ENCODE measurements around the gene ERC2.

ERC2 gene

DNA sequence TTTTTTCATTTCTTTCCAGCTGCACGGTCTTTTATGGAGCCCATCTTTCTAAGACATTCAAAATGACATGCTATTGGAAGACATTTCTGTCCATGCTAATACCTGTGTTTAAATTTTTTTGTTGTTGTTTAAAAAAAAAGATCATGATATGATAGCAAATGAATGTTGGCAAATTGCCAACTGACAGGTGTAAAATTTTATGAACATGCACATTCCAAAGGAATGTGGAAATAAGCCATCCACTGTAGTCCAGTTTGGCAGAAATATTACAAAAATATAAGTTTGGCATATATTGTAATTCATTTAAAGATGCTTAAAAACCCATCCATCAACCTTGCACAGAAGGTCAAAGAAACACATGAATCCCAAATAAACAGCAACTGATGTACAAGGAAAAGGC, 905.6 kb downstream of the ERC2 start:
- DNase-seq: no peak
- intact Hi-C loops (cut with DNase I): no loop called here

DNA sequence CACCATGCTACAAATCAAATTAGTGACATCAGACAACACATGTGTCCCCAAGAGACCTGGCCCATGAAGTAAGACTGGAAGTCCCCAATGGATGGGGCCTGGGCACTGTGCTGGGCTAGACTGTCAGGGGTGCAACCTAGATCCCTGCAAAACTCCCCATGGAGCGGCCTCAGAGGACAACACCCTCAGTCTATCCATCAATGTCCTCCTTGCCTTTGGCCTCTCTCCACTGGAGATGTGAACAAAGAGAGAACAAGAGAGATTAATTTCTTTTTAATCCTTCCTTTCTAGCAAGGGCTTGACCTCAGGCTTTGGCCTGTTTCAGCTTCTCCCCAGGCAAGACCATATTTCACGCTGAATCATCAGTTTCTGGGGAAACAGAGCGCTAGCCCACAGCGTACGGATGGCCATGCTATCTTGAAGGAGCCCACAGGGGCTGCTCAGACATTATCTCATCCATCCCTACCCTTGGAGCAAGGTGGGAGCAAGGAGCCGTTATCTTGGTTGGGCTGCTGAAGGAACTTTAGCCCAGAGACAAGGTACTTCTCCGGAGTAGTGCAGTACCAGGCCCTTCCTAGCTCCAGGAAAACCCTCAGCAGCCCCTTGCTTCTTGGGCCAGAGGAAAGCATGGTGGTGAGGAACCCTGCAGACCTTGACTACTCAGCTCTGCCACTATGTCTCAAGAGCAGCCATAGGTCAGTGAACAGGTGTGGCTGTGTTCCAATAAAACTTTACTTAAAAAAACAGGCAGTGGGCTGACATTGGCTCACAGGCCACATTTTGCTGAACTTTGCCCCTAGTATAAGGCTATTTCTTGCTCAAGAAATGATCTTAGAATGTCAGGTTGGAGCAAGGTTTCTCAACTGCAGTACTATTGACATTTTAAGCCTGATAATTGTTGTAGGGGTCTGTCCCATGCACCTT, 908.5 kb downstream of the ERC2 start:
- intact Hi-C loops (cut with DNase I): no loop called here
- no peak for DNase-seq

DNA sequence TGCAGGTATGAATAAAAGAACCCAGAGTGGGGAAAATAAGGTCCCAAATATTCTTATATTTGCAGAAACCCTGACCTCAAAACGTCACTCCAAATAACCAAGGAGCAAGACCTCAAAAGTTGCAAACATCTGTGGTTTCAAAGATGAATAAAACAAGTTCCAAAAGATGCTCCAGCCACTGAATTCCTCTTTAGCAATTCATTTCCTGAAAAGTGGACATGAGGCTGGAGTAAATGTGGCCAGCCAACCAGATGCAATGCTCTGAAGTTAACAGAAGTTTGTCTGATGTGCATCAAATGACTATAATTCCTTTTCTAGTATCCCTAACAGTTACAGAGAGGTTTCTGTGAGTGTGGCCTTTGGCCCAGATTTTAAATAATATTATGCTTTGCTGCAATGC, 910.0 kb downstream of the ERC2 start:
- intact Hi-C loops (cut with DNase I): no loop called here
- no peak for DNase-seq

DNA sequence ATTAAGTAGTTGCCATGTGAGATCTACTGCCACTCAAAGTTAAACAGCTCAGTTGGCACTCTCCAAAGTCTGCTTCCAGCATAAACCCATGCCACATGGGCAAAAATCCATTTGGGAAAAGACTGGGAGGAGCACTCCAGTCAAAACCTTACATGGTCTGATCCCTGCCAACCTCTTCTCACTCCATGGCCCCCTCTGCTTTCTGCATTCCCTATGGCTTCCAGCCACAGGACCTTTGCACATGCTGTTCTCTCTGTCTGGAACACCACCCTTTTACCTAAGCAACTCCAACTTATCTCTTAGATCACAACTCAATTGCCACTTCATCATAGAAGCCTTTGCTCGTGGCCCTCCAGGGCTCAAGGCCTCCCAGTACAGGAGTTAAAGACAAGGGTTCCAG, 910.7 kb downstream of the ERC2 start:
- intact Hi-C loops (cut with DNase I): no loop called here

DNA sequence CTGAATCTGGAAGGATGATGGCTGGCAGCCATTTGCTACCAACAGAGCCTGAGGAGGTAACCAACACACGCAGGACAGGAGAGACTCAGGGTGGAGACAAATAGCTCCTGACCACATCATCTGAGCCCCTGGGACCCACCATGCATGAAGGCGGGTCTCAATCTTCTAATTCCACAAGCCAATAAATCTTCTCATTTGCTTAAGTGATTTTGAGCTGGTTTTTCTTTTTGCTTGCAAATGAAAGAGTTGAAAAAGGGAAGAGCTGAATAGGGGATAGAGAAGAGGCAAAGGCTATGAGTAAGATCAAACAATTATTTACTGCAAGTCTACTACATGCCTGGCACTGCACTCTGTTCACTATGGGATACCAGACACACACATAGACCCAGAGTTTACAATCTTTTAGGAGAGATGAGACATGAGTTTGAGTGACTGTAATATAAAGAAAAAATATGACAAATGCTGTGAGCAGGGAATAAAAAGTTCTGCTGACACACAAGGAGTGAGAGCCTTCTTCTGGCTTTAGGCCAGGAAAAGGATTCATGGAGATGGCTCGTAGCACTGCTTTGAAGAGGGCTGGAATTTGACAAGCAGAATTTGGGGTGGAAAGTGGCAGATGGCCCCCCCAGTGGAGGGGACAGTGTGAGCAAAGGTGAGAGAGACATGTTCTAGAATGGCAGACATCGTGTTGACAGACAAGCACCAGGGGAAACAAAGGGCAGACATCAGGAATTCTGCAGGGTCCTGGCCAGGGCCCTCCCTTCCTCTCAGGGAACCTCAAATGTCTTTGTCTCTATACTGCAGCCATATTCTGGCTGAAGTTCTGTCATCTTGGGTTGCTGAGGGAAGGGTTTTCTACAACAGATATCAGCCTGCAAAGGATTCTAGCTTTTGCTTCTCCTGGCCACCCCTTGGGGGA, 911.4 kb downstream of the ERC2 start:
- intact Hi-C loops (cut with DNase I): no loop called here
- DNase-seq: peak in 1 of 10 donors; percentile 36

More for the DNA sequence above, 910.7 kb downstream of the ERC2 start:
- peak in 1 of 10 donors; percentile 35 for DNase-seq

DNA sequence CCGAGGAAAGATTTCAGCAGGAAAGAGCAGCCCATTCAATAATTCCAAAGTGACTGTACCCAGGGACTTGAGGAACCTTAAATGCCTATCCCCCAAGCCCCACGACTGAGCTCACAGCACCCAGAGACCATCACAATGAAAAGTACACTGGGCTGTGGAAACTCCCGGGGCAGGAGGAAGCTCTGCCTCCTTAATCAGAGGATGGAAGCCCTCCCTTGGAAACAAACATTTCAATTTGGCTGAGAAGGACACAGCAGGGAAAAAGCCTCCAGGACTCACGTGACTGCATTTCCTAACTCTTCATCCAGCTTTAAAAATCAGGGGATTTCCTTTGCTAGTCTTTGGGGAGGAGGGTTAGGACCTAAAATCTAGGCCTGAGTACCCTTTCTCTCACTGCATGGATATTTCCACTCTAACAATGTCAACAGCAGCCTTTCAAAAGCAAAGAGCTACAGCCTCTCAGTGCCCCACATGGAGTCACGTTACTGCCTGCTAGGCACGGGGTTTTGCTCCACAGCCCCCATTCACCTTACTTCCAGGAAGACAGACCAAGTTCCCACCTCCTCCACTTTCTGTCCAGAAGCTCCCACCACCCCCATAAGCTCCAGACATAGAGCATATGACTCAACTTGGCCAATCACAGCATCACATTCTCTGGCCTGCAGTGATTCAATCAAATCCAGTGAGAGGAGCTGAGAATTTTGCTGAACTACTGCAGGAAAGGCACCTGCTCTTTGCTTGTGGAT, 912.2 kb downstream of the ERC2 start:
- DNase-seq: no peak
- intact Hi-C loops (cut with DNase I): no loop called here

DNA sequence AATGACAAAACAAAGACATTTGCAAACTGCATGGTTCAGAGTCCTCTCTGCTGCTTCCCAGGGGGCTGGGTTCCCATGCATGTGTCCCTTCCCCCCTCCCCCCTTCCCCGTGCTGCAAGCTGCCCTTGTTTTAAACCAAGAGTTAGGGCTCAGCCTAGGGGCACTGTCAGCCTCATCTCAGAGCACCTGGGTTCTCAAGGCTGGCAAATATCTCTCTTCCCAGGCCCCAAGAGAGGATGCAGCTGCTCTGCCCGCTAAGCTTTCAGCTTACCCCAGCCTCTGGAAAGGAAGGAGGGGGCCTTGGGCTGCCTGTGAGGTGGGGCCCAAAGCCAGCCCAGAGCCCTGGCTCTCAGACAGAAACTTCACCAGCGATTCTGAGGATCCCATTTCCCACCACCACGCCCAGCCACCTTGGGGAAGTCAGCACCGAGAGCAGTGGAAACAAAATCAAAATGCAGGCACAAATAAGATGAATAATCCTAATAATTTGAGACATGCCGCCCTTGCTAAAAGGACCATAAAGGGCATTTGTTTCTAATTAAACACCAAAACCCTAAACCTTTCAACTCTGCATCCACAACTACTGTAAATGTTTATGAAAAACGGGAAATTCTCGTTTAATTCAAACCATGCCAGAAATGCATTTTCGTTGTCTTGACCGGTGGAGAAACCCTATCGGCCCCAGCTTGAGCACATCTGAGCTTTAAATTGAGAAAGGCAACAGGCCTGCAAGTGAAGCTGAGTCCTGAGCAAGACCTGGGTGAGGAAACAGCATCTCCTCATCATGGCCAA, 913.4 kb downstream of the ERC2 start:
- no peak for DNase-seq
- intact Hi-C loops (cut with DNase I): no loop called here

DNA sequence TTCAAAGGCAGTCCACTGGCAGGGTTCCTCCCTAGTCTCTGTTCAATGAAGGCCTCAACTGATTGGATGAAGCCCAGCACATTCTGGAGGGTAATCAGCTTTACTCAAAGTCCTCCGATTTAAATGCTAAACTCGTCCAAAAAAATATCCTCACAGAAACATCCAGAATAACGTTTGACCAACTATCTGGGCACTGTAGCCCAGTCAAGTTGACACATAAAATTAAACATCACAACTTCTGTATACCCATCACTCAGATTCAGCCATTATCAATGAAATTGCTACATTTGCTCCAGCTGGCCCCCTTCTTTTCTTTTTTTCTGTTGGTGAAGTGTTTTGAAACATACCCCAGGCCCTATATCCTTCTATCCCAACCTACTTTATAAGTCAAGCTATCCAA, 916.6 kb downstream of the ERC2 start:
- no peak for DNase-seq
- intact Hi-C loops (cut with DNase I): no loop called here

DNA sequence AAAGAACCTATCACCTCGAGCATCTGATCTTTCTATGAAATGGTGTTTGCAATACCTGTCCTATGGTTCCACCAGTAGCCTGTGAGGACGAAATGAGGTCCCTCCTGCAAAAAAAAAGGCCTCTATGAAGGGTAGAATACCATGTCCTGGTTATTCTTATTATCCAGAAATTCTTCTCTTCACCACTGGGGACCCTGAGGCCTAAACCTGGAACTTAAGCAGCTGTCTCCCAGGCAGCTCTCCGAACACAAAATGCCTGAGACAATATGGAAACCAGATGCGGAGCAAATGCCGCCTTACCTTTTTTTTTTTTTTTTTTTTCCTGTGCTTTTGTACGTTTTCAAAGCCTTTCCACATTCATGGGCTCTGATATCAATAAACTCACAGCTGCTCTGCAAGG, 919.1 kb downstream of the ERC2 start:
- DNase-seq: no peak
- intact Hi-C loops (cut with DNase I): no loop called here

DNA sequence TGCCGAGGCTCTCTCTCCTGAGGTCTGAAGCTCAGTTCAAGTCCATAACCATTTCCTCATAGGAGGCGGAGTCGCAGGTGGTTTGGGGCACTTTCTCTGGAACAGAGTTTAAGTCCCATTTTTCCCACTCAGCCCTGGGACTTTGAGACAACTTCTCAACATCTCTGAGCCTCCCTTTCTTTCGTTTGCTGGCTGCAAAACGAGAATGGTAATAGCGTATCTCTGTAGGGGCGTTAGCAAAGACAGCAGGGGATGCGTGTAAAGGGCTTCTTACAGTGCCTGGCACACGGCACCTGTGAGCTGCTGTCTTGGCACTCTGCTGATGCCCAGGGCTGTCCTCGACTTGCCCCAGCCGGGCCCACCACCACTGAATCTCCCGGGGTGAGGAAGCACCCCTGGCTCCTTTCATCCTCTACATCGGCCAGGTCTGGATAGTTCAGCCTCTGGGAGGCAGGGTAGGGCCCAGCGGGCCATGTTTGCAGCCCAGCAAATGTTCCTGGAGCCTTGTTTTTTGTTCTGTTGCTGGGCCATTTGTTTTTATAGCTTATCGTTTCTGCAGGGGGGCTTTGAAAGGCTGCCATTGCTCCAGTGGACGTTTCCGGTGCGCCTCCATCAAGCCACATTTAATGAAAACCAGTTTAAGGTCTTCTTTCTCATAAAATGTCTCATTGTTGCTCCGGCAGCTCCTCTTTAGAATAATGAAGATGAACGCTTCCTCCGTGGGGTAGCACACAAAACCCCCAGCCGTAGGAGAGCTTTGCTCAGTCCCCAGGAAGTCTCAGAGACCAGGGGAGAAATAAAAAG, 921.2 kb downstream of the ERC2 start:
- intact Hi-C loops (cut with DNase I): no loop called here
- no peak for DNase-seq

DNA sequence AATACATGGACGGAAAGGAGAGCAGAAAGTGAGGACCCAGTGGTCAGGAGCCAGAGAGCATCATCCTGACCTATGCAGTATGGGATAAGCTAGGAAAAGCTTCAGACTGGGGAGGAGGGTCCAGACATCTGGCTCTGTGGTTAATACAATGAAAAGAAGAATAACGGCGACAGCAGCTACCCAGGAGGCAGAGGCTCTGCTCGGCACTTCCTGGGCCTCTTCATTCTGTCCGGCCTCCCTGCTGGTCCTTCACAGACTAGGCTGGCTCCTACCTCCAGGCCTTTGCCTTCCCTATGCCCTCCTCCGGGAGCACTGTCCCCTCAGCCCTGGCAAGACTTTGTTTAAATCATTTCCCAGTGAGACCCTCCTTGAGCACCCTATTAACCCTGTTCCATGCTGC, 922.3 kb downstream of the ERC2 start:
- no peak for DNase-seq
- intact Hi-C loops (cut with DNase I): no loop called here

DNA sequence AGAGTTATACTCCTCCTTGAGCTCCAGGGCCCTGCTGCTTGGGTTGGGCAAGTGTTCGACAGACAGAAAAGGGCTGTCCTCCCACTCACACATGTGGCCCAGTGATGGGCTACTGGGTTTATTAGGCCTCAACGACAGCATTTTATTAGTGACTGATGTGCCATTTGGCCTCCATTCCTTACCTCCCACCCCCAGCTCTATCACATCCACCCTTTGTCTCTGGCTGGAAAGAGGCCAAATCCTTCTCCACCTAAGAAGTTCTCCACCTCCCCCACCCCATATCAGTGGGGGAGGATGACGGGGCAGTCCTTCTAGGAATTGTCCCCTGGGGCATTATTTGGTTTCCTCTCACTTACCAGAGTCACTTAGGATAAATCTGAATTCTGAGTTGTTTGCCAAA, 924.0 kb downstream of the ERC2 start:
- no peak for DNase-seq
- intact Hi-C loops (cut with DNase I): no loop called here

DNA sequence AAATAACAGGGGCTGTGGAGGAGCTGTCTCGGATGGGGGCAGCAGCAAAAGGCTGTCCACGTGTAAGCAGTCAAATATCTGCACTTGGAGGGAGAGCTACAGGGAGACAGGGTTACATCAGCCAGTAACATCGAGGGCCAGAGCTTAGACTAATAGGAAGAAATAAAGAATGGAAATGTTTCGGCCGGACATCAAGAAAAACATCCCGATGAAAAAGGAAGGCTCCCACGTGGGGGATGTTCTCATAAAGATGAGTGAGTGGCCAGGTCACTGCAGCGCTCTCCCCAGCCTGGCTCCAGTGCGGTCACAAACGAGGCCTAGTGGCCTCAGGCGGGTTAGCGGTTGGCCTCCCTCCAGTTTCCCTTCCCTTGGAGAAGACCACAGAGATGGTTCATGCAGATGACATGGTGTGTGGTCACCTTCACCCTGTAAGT, 925.1 kb downstream of the ERC2 start:
- DNase-seq: no peak
- intact Hi-C loops (cut with DNase I): no loop called here

DNA sequence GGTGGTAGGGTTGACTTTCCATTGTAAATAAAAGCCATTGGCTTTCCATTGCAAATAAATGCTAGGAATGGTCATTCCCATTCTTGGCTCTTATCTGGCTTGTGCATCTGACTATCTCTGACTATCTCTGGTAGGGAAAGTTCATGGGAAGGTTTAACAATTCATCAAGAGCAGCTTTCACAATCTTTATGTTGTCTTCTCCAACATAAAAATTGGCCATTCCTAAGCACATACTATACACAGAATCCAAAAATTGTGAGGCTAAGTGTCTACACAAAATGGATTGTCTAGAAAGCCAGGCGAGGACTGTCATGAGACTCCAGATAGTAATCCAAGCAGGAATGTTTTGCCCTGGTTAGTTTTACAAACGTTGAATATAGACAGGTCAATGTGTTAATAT, 926.8 kb downstream of the ERC2 start:
- intact Hi-C loops (cut with DNase I): no loop called here
- no peak for DNase-seq

DNA sequence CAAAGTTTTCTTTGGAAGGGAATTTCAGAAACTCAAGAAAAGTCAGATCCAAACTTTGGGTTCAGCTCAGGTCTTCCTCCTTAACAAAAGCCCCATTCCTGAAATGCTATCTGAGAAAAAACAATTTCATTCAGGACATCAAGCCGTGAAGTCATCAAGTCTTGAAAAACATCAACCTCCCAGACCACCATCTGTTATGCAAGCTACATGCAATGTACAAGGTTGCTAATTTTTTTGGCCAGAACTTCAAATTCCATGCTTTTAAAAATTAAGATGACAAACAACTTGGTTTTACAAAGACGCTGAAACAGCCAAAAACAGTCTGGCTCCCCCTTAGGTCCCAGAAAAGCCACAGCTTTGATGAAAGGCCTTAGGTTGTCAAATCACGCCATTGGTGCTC, 927.3 kb downstream of the ERC2 start:
- no peak for DNase-seq
- intact Hi-C loops (cut with DNase I): no loop called here

DNA sequence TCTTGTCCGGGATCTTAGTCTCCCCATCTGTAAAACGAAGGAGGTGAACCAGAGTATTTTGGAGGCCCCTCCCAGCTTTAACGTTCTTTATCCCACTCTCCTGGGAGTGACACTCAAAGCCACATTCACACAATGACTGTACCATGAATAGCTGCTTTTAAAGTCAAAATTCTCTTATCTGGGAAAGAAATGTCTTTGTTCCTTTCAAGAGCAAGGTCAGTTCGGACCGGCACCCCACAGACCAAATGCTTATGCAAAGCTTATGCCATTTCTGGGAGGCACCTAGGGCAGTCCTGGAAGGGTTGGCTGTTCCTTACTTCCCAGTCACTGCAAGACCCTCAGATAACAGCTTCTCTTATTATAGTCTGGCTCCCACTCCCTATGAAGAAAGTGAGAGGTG, 927.7 kb downstream of the ERC2 start:
- intact Hi-C loops (cut with DNase I): no loop called here
- DNase-seq: no peak

DNA sequence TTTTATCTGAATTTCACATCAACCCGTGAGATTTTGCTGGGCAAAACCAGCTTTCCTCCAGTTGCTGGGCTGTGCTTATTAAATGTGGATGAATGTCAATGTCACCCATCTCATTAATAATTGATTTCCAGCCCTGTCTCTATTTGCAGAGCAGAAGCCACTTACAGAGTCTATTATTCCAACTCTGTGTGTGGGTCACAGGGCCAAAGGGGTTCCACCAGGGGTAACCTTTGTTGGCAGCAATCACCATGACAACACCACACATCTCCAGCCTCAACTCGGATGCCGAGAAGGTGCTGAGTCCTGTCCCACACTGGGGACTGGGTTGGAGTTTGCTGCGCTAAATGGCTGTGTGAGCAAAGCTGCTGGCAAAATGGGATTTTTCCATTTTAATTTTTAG, 930.1 kb downstream of the ERC2 start:
- no peak for DNase-seq
- intact Hi-C loops (cut with DNase I): no loop called here

DNA sequence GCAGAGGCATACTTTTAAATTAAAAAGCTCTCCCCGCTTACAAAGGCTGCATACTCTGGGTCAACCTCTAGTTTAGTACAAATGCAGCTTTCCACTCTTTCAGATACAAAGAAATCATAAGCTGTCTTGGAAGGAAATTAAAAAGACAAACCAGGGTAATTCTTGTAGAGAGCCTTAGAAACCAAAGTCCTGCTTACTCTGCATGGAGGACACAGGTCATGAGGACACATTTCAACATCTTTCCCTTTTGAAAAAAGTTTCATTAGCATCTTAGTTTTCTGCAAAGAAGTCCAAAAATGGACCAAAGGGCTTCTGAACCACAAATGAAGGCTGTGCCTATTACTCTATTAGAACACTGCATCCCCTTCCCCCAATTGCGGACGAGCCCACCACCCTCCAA, 930.7 kb downstream of the ERC2 start:
- intact Hi-C loops (cut with DNase I): no loop called here
- no peak for DNase-seq

DNA sequence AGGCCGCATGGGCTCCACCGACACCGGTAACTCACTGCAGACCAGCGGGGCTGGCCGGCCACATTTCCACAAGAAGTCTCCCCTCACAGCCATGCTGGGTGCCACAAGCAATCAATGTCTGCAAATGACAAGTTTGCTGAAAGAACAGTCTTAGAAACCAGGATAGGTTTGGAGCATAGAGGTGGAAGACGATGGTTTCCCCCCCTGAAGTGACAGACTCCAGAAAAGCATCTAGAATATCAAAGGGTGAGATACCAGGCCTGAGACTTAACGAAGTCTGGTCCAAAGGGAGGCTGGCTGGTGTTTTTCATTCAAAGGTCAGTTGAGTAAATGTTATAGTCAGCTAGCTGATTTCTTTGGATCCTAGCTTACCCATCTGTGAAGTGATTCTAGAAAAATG, 931.1 kb downstream of the ERC2 start:
- intact Hi-C loops (cut with DNase I): no loop called here
- no peak for DNase-seq
